ENCODE measurements around the gene TAF1L. TPM values are rescaled to one million over a fixed set of nuclear protein-coding genes. Genes with fewer than 3 reads are reported as not detected.

The TAF1L gene
- not detected for polyA plus RNA-seq (2013, experiment 1 of 2)
- under 0.01 TPM for polyA plus RNA-seq (2013, experiment 2 of 2)

GRCh38 chr9:32635362-32635761 lies at the start of gene TAF1L:
TAF1L (minus strand) TSS chr9:32635669; CDS start chr9:32635579, 90 bp downstream.
- no peak within 1 kb of the TSS for H3K4ac ChIP-seq (ENCODE audit: low read depth in 1 of 2, low read length in 2 of 2)
- H2BK120ac ChIP-seq (ENCODE audit: low read depth, low read length) = no peak within 1 kb of the TSS
- H3K4me2 ChIP-seq (ENCODE audit: low read length, poor library complexity, severe bottlenecking) = no peak within 1 kb of the TSS
- H3K18ac ChIP-seq (ENCODE audit: low read depth in 1 of 2, low read length in 2 of 2) = no peak within 1 kb of the TSS
- no peaks in the 10 kb centered on the region for H3K36me3 ChIP-seq (ENCODE audit: control insufficient read depth in 1 of 2, insufficient read depth in 2 of 2, low read depth in 1 of 2, low read length in 2 of 2)
- no peak within 1 kb of the TSS for H2BK12ac ChIP-seq (ENCODE audit: low read length in 2 of 2)
- H3K14ac ChIP-seq (ENCODE audit: low read length in 2 of 2) = no peak within 1 kb of the TSS
- no peak within 1 kb of the TSS for H2AK5ac ChIP-seq (ENCODE audit: low read length, severe bottlenecking)
- H2AFZ ChIP-seq (ENCODE audit: low read depth, low read length) = no peak within 1 kb of the TSS
- H3K79me1 ChIP-seq (replicated peaks; ENCODE audit: low read length, poor library complexity, severe bottlenecking) = no peaks in the 10 kb centered on the region
- no peaks in the 10 kb centered on the region for H3K27me3 ChIP-seq (ENCODE audit: control insufficient read depth in 1 of 2, insufficient read depth in 1 of 2, low read length in 2 of 2)
- H2BK5ac ChIP-seq (ENCODE audit: low read depth, low read length, poor library complexity, severe bottlenecking) = no peak within 1 kb of the TSS
- H2BK15ac ChIP-seq (ENCODE audit: low read depth, poor library complexity, severe bottlenecking) = no peak within 1 kb of the TSS
- H4K8ac ChIP-seq (ENCODE audit: low read length) = no peak within 1 kb of the TSS
- WGBS = 90% methylated on average over 18 of the region's 23 CpGs
- no peak within 1 kb of the TSS for H3K4me3 ChIP-seq (ENCODE audit: insufficient read depth in 1 of 2, low read depth in 1 of 2, low read length in 2 of 2)
- H3K9ac ChIP-seq (ENCODE audit: low read length) = no peak within 1 kb of the TSS
- no peak within 1 kb of the TSS for H3K23ac ChIP-seq (ENCODE audit: low read length in 2 of 2)
- no peak within 1 kb of the TSS for H4K91ac ChIP-seq (ENCODE audit: low read length)
- peaks cover 4% of the 10 kb centered on the region for H3K9me3 ChIP-seq (ENCODE audit: control insufficient read depth, low read length)
- DNase-seq = no peak
- H3K4me1 ChIP-seq (ENCODE audit: control insufficient read depth, insufficient read depth, low read depth, low read length) = no peaks in the 10 kb centered on the region
- no peak within 1 kb of the TSS for H3K27ac ChIP-seq (ENCODE audit: low read length, poor library complexity, severe bottlenecking)

DNA sequence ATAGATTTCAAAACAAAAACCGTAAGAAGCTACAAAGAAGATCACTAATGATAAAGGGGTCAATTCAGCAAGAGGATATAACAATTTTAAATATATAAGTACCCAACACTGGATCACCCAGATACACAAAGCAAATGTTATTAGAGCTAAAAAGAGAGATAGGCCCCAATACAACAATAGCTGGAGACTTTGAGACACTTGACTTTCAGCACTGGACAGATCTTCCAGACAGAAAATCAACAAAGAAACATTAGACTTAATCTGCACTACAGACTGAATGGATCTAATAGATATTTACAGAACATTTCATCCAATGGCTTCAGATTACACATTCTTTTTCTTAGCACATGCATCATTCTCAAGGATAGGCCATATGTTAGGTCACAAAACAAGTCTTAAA lies 46.3 kb upstream of the TAF1L start:
- H2BK120ac ChIP-seq (ENCODE audit: low read depth, low read length) = no peak overlapping the region
- H3K79me1 ChIP-seq (replicated peaks; ENCODE audit: low read length, poor library complexity, severe bottlenecking) = no peaks in the 10 kb centered on the region
- no peak overlapping the region for H3K14ac ChIP-seq (ENCODE audit: low read length in 2 of 2)
- no peak overlapping the region for H2AK5ac ChIP-seq (ENCODE audit: low read length, severe bottlenecking)
- H3K4me1 ChIP-seq (ENCODE audit: control insufficient read depth, insufficient read depth, low read depth, low read length) = no peaks in the 10 kb centered on the region
- no peak overlapping the region for H3K4ac ChIP-seq (ENCODE audit: low read depth in 1 of 2, low read length in 2 of 2)
- H4K8ac ChIP-seq (ENCODE audit: low read length) = no peak overlapping the region
- H3K36me3 ChIP-seq (ENCODE audit: control insufficient read depth in 1 of 2, insufficient read depth in 2 of 2, low read depth in 1 of 2, low read length in 2 of 2) = no peaks in the 10 kb centered on the region
- no peak overlapping the region for H2BK5ac ChIP-seq (ENCODE audit: low read depth, low read length, poor library complexity, severe bottlenecking)
- H2AFZ ChIP-seq (ENCODE audit: low read depth, low read length) = no peak overlapping the region
- no peak overlapping the region for H3K18ac ChIP-seq (ENCODE audit: low read depth in 1 of 2, low read length in 2 of 2)
- no peak overlapping the region for H4K91ac ChIP-seq (ENCODE audit: low read length)
- H3K27me3 ChIP-seq (ENCODE audit: control insufficient read depth in 1 of 2, insufficient read depth in 1 of 2, low read length in 2 of 2) = no peaks in the 10 kb centered on the region
- no peak overlapping the region for H2BK12ac ChIP-seq (ENCODE audit: low read length in 2 of 2)
- no peak overlapping the region for H3K4me3 ChIP-seq (ENCODE audit: insufficient read depth in 1 of 2, low read depth in 1 of 2, low read length in 2 of 2)
- DNase-seq = no peak
- no peak overlapping the region for H3K27ac ChIP-seq (ENCODE audit: low read length, poor library complexity, severe bottlenecking)
- H3K9ac ChIP-seq (ENCODE audit: low read length) = no peak overlapping the region
- no peak overlapping the region for H2BK15ac ChIP-seq (ENCODE audit: low read depth, poor library complexity, severe bottlenecking)
- no peak overlapping the region for H3K23ac ChIP-seq (ENCODE audit: low read length in 2 of 2)
- no CpG with 5 or more reads among the region's 1 CpG for WGBS
- H3K4me2 ChIP-seq (ENCODE audit: low read length, poor library complexity, severe bottlenecking) = no peak overlapping the region
- H3K9me3 ChIP-seq (ENCODE audit: control insufficient read depth, low read length) = peaks cover 9% of the 10 kb centered on the region

GRCh38 chr9:32677931-32678330 lies 42.5 kb upstream of the TAF1L start:
- Histone ChIP-seq H3K4me3 (ENCODE audit: insufficient read depth in 1 of 2, low read depth in 1 of 2, low read length in 2 of 2) (no peak overlapping the region), H3K9me3 (ENCODE audit: control insufficient read depth, low read length) (peaks cover 9% of the 10 kb centered on the region), H3K9ac (ENCODE audit: low read length) (no peak overlapping the region), H2BK15ac (ENCODE audit: low read depth, poor library complexity, severe bottlenecking) (no peak overlapping the region), H3K4me1 (ENCODE audit: control insufficient read depth, insufficient read depth, low read depth, low read length) (no peaks in the 10 kb centered on the region), H3K27ac (ENCODE audit: low read length, poor library complexity, severe bottlenecking) (no peak overlapping the region), H3K36me3 (ENCODE audit: control insufficient read depth in 1 of 2, insufficient read depth in 2 of 2, low read depth in 1 of 2, low read length in 2 of 2) (no peaks in the 10 kb centered on the region), H2AK5ac (ENCODE audit: low read length, severe bottlenecking) (no peak overlapping the region), H4K8ac (ENCODE audit: low read length) (no peak overlapping the region), H3K23ac (ENCODE audit: low read length in 2 of 2) (no peak overlapping the region), H3K27me3 (ENCODE audit: control insufficient read depth in 1 of 2, insufficient read depth in 1 of 2, low read length in 2 of 2) (no peaks in the 10 kb centered on the region), H3K14ac (ENCODE audit: low read length in 2 of 2) (no peak overlapping the region), H3K18ac (ENCODE audit: low read depth in 1 of 2, low read length in 2 of 2) (no peak overlapping the region), H2BK12ac (ENCODE audit: low read length in 2 of 2) (no peak overlapping the region), H4K91ac (ENCODE audit: low read length) (no peak overlapping the region), H3K4ac (ENCODE audit: low read depth in 1 of 2, low read length in 2 of 2) (no peak overlapping the region), H2BK120ac (ENCODE audit: low read depth, low read length) (no peak overlapping the region), H2BK5ac (ENCODE audit: low read depth, low read length, poor library complexity, severe bottlenecking) (no peak overlapping the region), H2AFZ (ENCODE audit: low read depth, low read length) (no peak overlapping the region), H3K4me2 (ENCODE audit: low read length, poor library complexity, severe bottlenecking) (no peak overlapping the region), H3K79me1 (replicated peaks; ENCODE audit: low read length, poor library complexity, severe bottlenecking) (no peaks in the 10 kb centered on the region)
- DNase-seq = no peak
- 65% methylated on average over 1 of the region's 1 CpG for WGBS

GRCh38 chr9:32672469-32672868 lies 37.0 kb upstream of the TAF1L start:
- Histone ChIP-seq H2AK5ac (ENCODE audit: low read length, severe bottlenecking) (no peak overlapping the region), H4K8ac (ENCODE audit: low read length) (no peak overlapping the region), H2BK15ac (ENCODE audit: low read depth, poor library complexity, severe bottlenecking) (no peak overlapping the region), H3K14ac (ENCODE audit: low read length in 2 of 2) (no peak overlapping the region), H3K9ac (ENCODE audit: low read length) (no peak overlapping the region), H3K4ac (ENCODE audit: low read depth in 1 of 2, low read length in 2 of 2) (no peak overlapping the region), H3K79me1 (replicated peaks; ENCODE audit: low read length, poor library complexity, severe bottlenecking) (no peaks in the 10 kb centered on the region), H4K91ac (ENCODE audit: low read length) (no peak overlapping the region), H3K27ac (ENCODE audit: low read length, poor library complexity, severe bottlenecking) (no peak overlapping the region), H3K27me3 (ENCODE audit: control insufficient read depth in 1 of 2, insufficient read depth in 1 of 2, low read length in 2 of 2) (no peaks in the 10 kb centered on the region), H2BK5ac (ENCODE audit: low read depth, low read length, poor library complexity, severe bottlenecking) (no peak overlapping the region), H2BK120ac (ENCODE audit: low read depth, low read length) (no peak overlapping the region), H2BK12ac (ENCODE audit: low read length in 2 of 2) (no peak overlapping the region), H3K4me3 (ENCODE audit: insufficient read depth in 1 of 2, low read depth in 1 of 2, low read length in 2 of 2) (no peak overlapping the region), H3K4me2 (ENCODE audit: low read length, poor library complexity, severe bottlenecking) (no peak overlapping the region), H3K4me1 (ENCODE audit: control insufficient read depth, insufficient read depth, low read depth, low read length) (no peaks in the 10 kb centered on the region), H3K9me3 (ENCODE audit: control insufficient read depth, low read length) (no peaks in the 10 kb centered on the region), H3K23ac (ENCODE audit: low read length in 2 of 2) (no peak overlapping the region), H2AFZ (ENCODE audit: low read depth, low read length) (no peak overlapping the region), H3K36me3 (ENCODE audit: control insufficient read depth in 1 of 2, insufficient read depth in 2 of 2, low read depth in 1 of 2, low read length in 2 of 2) (no peaks in the 10 kb centered on the region), H3K18ac (ENCODE audit: low read depth in 1 of 2, low read length in 2 of 2) (no peak overlapping the region)
- DNase-seq = no peak
- WGBS = 70% methylated on average over 3 of the region's 6 CpGs
